ENCODE results near the gene DLL3.

DLL3 gene

DNA sequence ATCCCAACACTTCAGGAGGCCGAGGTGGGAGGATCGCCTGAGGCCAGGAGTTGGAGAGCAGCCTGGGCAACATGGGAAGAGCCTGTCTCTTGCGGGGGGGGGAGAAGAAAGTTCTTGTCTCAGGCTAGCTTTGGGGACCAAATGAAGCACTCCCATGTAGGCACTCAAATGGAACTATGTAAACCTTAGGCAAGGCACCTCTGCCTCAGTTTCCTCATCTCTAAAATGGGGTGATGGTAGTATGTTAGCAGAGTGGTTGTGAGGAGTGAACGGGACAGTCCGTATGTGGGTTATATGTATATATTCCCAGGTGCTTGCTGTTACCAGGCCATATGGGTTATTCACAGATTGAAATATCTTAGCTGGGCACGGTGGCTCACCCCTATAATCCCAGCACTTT is 6.5 kb upstream of the DLL3 start:
- no peaks in the 10 kb centered on the region for H3K27me3 ChIP-seq (replicated peaks; ENCODE audit: control insufficient read depth, insufficient read depth, low read length)
- peaks cover 15% of the 10 kb centered on the region for H3K36me3 ChIP-seq (ENCODE audit: control insufficient read depth, insufficient read depth, low read length)
- H3K4me3 ChIP-seq (replicated peaks; ENCODE audit: low read depth, low read length): no peak overlapping the region
- no peak for TF ChIP-seq CTCF (IDR thresholded peaks at IDR 0.05; ENCODE audit: insufficient read depth, low read length, poor library complexity, severe bottlenecking)
- no peak for DNase-seq (ENCODE audit: extremely low read depth, insufficient read length)

DNA sequence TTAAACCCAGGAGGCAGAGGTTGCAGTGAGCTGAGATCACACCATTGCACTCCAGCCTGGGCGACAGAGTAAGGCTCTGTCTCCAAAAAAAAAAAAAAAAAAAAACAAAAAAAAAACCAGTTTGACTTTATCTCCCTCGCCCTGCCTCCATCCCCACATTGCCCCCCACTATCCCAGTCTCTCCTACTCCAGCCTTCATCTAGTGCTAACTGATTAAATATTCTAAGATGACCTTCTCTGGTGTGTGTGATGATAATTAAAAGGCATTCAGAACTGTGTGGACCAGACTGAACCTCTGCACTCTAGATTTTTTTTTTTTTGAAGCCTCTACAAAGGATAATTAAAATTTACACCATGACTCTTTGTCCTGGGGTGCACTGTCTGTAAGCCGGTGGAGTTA is 6.0 kb upstream of the DLL3 start:
- DNase-seq (ENCODE audit: extremely low read depth, insufficient read length): no peak
- Histone ChIP-seq H3K27me3 (replicated peaks; ENCODE audit: control insufficient read depth, insufficient read depth, low read length) (no peaks in the 10 kb centered on the region), H3K4me3 (replicated peaks; ENCODE audit: low read depth, low read length) (no peak overlapping the region), H3K36me3 (ENCODE audit: control insufficient read depth, insufficient read depth, low read length) (peaks cover 15% of the 10 kb centered on the region)
- TF ChIP-seq CTCF (IDR thresholded peaks at IDR 0.05; ENCODE audit: insufficient read depth, low read length, poor library complexity, severe bottlenecking): no peak

GRCh38 chr19:39494661-39495060 is 4.1 kb upstream of the DLL3 start:
- TF ChIP-seq CTCF (IDR thresholded peaks at IDR 0.05; ENCODE audit: insufficient read depth, low read length, poor library complexity, severe bottlenecking): no peak
- Histone ChIP-seq H3K27me3 (replicated peaks; ENCODE audit: control insufficient read depth, insufficient read depth, low read length) (no peaks in the 10 kb centered on the region; the same call in 1 of the 2 replicates), H3K36me3 (ENCODE audit: control insufficient read depth, insufficient read depth, low read length) (peaks cover 7% of the 10 kb centered on the region), H3K4me3 (replicated peaks; ENCODE audit: low read depth, low read length) (no peak overlapping the region)
- no peak for DNase-seq (ENCODE audit: extremely low read depth, insufficient read length)

- no peak overlapping the region for H3K4me3 ChIP-seq (replicated peaks; ENCODE audit: low read depth, low read length)
- no peaks in the 10 kb centered on the region; the same call in 1 of the 2 replicates for H3K27me3 ChIP-seq (replicated peaks; ENCODE audit: control insufficient read depth, insufficient read depth, low read length)
- no peak for TF ChIP-seq CTCF (IDR thresholded peaks at IDR 0.05; ENCODE audit: insufficient read depth, low read length, poor library complexity, severe bottlenecking)
- DNase-seq (ENCODE audit: extremely low read depth, insufficient read length): no peak
- peaks cover 1% of the 10 kb centered on the region; the same call in 1 of the 2 replicates for H3K36me3 ChIP-seq (ENCODE audit: control insufficient read depth, insufficient read depth, low read length)
Measured at GRCh38 chr19:39496063-39496462, 2.7 kb upstream of the DLL3 start.

GRCh38 chr19:39497701-39497995 is 1.1 kb upstream of the DLL3 start:
- Histone ChIP-seq H3K4me3 (replicated peaks; ENCODE audit: low read depth, low read length) (no peak overlapping the region), H3K36me3 (ENCODE audit: control insufficient read depth, insufficient read depth, low read length) (no peaks in the 10 kb centered on the region), H3K27me3 (replicated peaks; ENCODE audit: control insufficient read depth, insufficient read depth, low read length) (no peaks in the 10 kb centered on the region; the same call in 1 of the 2 replicates)
- no peak for TF ChIP-seq CTCF (IDR thresholded peaks at IDR 0.05; ENCODE audit: insufficient read depth, low read length, poor library complexity, severe bottlenecking)
- no peak for DNase-seq (ENCODE audit: extremely low read depth, insufficient read length)
